IPS DF 6.9 (cell line): ENCODE measurements around the gene GDF15.
"Not testable (repeated sequence)": the region's sequence is repeated elsewhere in the genome, so short reads cannot be mapped to it uniquely, and the experiment has no call there.

ENCODE experiments used
- DNase-seq: peaks from one replicate; pipeline ENCODE4 v3.0.0-alpha.2; 2013; ENCODE audit warnings: low read depth, low spot score
- H3K27ac ChIP-seq: one replicate; pipeline ENCODE4 v1.5.1; 2013; ENCODE audit warnings: low read length, control low read depth
- H3K27me3 ChIP-seq: 2 replicates; pipeline ENCODE4 v1.6.1; 2013; ENCODE audit warnings: mild to moderate bottlenecking, low read length; ENCODE audit not compliant: control insufficient read depth, insufficient read depth
- H3K36me3 ChIP-seq: 2 replicates; pipeline ENCODE4 v1.6.1; 2013; ENCODE audit warnings: low read length; ENCODE audit not compliant: control insufficient read depth, insufficient read depth
- H3K4me1 ChIP-seq: 2 replicates; pipeline ENCODE4 v1.6.1; 2013; ENCODE audit warnings: low read length; ENCODE audit not compliant: control insufficient read depth, insufficient read depth
- H3K4me3 ChIP-seq: 2 replicates; pipeline ENCODE4 v1.5.1; 2013; ENCODE audit warnings: mild to moderate bottlenecking, low read length
- H3K9me3 ChIP-seq: 2 replicates; pipeline ENCODE4 v1.6.1; 2013; ENCODE audit warnings: low read length, inconsistent platforms; ENCODE audit not compliant: control insufficient read depth, insufficient read depth
- WGBS: extraction: QIAGEN DNeasy Blood & Tissue Kit; methylation state at CpG from one replicate; pipeline ENCODE4 v1.1.7; 2013; ENCODE audit warnings: mixed read lengths, missing lambda C conversion rate; ENCODE audit not compliant: insufficient read length, insufficient coverage; 5-methylcytosine and 5-hydroxymethylcytosine counted together

The GDF15 gene

DNA sequence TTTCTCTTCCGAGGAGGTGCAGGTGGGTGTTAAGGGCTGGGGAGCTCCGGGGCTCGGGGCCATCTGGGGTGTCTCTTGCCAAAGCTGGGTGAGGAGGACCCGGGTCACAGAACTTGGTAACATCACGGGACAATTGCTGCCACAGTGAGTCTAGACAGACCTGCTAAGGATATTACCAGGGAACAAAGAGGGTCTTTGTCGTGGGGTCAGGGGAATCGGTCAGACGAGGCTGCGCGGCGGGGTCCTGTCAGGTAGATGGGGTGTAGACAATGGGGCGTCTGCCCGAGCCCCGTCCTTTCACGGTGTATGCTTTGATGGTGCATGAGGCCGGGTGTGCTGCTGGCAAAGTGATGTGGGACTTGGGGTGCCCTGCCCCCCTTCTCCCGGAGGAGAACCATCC is 37.8 kb upstream of the GDF15 start:
- Histone ChIP-seq H3K4me1 (peaks cover 3% of the 10 kb centered on the region; the same call in 1 of the 2 replicates), H3K36me3 (no peaks in the 10 kb centered on the region), H3K9me3 (no peaks in the 10 kb centered on the region), H3K27me3 (no peaks in the 10 kb centered on the region), H3K27ac (no peak overlapping the region), H3K4me3 (no peak overlapping the region)
- DNase-seq: no peak
- no CpG with 5 or more reads among the region's 17 CpGs for WGBS

DNA sequence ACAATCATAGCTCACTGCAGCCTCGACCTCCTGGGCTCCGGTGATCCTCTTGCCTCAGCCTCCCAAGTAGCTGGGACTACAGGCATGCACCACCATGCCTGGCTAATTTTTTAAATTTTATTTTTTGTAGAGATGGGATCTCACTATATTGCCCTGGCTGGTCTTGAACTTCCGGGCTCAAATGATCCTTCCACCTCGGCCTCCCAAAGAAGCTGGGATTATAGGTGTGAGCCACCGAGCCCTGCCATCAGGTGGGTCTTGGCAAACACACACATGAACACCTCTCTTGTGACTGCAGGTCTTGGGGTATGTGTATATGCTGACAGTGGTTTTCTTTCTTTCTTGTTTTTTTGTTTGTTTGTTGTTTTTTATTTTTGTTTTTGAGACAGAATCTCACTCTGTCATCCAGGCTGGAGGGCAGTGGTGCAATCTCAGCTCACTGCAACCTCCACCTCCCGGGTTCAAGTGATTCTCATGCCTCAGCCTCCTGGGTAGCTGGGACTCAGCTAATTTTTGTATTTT is 37.1 kb upstream of the GDF15 start:
- H3K36me3 ChIP-seq, H3K27me3 ChIP-seq, H3K4me3 ChIP-seq, DNase-seq, H3K9me3 ChIP-seq, H3K4me1 ChIP-seq, H3K27ac ChIP-seq: not testable (repeated sequence)
- WGBS: no CpG with 5 or more reads among the region's 6 CpGs

DNA sequence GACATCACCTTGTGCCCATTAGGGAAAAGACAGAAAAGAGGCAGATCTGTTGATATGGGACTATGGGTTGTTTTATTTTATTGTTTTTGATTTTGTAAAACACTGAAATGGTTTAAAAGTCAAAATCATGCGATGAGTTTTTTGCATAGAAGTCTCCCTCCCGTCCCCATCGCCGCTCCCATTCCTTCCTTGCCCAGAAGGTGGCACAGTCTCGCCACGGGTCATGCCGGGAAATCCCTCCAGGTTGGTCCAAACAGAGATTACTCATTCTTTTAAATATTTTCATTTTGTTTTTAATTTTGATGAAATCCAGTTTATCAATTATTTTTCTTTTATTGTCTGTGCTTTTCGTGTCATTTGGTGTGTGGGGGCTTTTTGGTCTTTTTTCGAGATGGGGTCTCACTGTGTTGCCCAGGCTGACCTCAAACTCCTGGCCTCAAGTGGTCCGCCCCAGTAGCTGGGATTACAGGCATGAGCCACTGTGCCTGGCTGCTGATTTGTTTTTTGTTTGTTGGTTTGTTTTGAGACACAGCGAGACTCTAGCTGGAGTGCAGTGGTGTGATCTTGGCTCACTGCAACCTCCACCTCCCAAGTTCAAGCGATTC is 36.3 kb upstream of the GDF15 start:
- Histone ChIP-seq H3K9me3 (no peaks in the 10 kb centered on the region), H3K4me3 (no peak overlapping the region), H3K36me3 (no peaks in the 10 kb centered on the region), H3K27me3 (no peaks in the 10 kb centered on the region), H3K27ac (no peak overlapping the region), H3K4me1 (peaks cover 3% of the 10 kb centered on the region; the same call in 1 of the 2 replicates)
- DNase-seq: no peak
- WGBS: 100% methylated on average over 1 of the region's 12 CpGs

DNA sequence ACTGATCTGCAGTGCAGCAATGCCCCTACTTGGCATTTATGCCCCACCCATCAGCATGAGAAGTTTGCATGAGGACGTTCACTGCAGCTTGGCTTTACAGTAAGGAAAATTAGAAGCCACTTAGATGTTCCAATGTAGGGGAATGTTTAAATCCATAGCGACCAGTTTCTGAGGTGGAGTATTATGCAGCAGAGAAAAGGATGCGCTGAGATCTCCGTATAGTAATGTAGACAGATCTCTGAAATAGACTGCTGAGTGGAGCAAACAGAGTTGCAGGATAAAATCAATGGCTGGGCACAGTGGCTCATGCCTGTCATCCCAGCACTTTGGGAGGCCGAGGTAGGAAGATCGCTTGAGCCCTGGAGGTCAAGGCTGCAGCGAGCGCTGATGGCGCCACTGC is 35.5 kb upstream of the GDF15 start:
- no peak for DNase-seq
- no peaks in the 10 kb centered on the region for H3K27me3 ChIP-seq
- no peak overlapping the region for H3K4me3 ChIP-seq
- WGBS: no CpG with 5 or more reads among the region's 9 CpGs
- 0 out of 2 replicates have a peak, but pooled peaks cover 2% of the 10 kb centered on the region for H3K4me1 ChIP-seq
- H3K27ac ChIP-seq: no peak overlapping the region
- no peaks in the 10 kb centered on the region for H3K36me3 ChIP-seq
- H3K9me3 ChIP-seq: no peaks in the 10 kb centered on the region

DNA sequence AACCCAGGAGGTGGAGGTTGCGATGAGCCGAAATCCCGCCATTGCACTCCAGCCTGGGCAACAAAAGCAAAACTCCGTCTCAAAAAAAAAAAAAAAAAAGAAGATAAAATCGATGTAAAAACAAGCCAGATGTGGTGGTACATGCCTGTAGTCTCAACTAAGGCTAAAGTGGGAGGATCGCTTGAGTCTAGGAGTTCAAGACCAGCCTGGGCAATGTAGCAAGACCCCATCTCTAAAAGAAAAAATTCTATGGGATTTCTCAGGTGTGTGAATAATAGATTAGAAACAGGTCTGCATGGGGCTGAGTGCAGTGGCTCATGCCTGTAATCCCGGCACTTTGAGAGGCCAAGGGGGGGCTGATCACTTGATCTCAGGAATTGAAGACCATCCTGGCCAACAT is 34.4 kb upstream of the GDF15 start:
- H3K36me3 ChIP-seq: no peaks in the 10 kb centered on the region; the same call in 1 of the 2 replicates
- no peak overlapping the region for H3K4me3 ChIP-seq
- no peaks in the 10 kb centered on the region for H3K4me1 ChIP-seq
- no CpG with 5 or more reads among the region's 7 CpGs for WGBS
- no peak for DNase-seq
- no peaks in the 10 kb centered on the region for H3K9me3 ChIP-seq
- H3K27me3 ChIP-seq: no peaks in the 10 kb centered on the region
- H3K27ac ChIP-seq: no peak overlapping the region

DNA sequence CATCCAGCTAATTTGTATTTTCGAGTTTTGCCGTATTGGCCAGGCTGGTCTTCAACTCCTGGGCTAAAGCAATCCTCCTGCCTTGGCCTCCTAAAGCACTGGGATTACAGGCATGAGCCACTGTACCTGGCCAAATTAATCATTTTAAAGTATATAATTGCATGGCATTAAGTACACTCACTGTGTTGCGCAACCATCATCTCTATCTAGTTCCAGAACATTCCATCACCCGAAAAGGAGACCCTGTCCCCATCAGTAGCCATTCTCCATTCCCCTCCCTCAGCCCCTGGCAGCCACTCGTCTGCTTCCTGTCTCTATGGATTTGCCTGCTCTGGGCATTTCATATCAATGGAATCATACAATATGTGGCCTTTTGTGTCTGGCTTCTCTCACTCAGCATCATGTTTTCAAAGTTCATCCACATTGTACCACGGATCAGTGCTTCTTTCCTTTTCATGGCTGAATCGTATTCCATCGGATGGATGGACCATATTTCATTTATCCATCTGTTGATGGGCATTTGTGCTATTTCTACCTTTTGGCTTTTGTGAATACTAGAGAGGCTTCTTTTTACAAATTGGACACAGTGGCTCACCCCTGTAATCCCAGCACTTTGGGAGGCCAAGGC is 32.5 kb upstream of the GDF15 start:
- Histone ChIP-seq H3K36me3 (peaks cover 5% of the 10 kb centered on the region; the same call in 1 of the 2 replicates), H3K4me3 (no peak overlapping the region), H3K27ac (no peak overlapping the region), H3K9me3 (no peaks in the 10 kb centered on the region), H3K4me1 (no peaks in the 10 kb centered on the region), H3K27me3 (no peaks in the 10 kb centered on the region)
- no CpG with 5 or more reads among the region's 8 CpGs for WGBS
- DNase-seq: no peak

DNA sequence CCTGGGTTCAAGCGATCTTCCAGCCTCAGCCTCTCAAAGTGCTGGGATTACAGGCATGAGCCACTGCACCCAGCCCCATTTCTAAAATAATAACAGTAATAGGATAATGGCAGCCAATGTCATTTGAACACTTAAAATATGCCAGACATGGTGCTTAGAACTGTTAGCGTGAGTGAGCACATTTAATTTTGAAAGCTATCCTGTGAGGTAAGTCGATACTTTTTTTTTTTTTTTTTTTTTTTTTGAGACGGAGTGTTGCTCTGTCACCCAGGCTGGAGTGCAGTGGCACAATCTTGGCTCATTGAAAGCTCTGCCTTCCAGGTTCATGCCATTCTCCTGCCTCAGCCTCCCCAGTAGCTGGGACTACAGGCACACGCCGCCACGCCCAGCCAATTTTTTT is 31.2 kb upstream of the GDF15 start:
- H3K4me3 ChIP-seq, H3K27me3 ChIP-seq, H3K4me1 ChIP-seq, H3K36me3 ChIP-seq, H3K27ac ChIP-seq, DNase-seq, H3K9me3 ChIP-seq: not testable (repeated sequence)
- no CpG with 5 or more reads among the region's 7 CpGs for WGBS

DNA sequence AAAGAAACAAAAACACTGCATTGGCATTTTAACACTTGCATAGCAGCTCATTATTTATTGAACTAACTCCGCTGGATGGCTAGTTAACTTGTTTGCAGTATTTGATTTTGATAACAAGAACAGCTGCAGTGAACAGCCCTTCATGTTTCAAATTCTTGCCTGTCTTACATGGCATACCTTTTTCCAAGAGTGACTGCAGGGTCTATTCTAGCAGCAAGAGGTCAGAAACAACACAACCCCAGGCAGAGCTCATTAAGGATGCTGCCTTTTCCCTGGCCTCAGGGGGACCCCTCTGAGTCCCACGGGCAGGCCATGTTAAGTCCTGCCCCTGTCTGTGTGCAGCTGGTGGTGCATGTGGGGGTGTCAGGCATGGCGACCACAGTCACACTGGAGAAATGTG is 28.9 kb upstream of the GDF15 start:
- Histone ChIP-seq H3K9me3 (no peaks in the 10 kb centered on the region), H3K4me1 (no peaks in the 10 kb centered on the region), H3K27me3 (no peaks in the 10 kb centered on the region), H3K27ac (no peak overlapping the region), H3K36me3 (peaks cover 5% of the 10 kb centered on the region; the same call in 1 of the 2 replicates), H3K4me3 (no peak overlapping the region)
- DNase-seq: no peak
- WGBS: no CpG with 5 or more reads among the region's 3 CpGs

DNA sequence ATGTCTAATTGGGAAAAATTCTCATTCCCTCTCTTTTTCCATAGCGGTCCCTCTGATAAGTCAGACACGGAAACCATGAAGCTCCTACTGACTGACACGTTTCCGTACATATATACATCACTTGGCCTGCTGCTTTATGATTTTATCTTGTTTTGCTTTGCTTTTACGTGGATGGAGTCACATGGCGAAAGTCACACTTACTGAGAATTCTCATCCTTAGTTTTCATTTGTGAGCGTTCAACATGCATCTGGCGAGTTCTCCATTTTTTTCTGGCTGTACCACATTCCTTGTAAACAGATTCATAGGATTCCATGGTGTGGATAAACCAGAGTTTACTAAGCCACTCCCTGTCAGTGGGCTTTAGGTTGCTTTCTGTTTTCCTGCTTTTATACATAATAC is 24.3 kb upstream of the GDF15 start:
- no peaks in the 10 kb centered on the region for H3K27me3 ChIP-seq
- no peak overlapping the region for H3K4me3 ChIP-seq
- no CpG with 5 or more reads among the region's 8 CpGs for WGBS
- H3K27ac ChIP-seq: no peak overlapping the region
- DNase-seq: no peak
- H3K36me3 ChIP-seq: peaks cover 5% of the 10 kb centered on the region
- no peaks in the 10 kb centered on the region for H3K9me3 ChIP-seq
- H3K4me1 ChIP-seq: peaks cover 5% of the 10 kb centered on the region; the same call in 1 of the 2 replicates

DNA sequence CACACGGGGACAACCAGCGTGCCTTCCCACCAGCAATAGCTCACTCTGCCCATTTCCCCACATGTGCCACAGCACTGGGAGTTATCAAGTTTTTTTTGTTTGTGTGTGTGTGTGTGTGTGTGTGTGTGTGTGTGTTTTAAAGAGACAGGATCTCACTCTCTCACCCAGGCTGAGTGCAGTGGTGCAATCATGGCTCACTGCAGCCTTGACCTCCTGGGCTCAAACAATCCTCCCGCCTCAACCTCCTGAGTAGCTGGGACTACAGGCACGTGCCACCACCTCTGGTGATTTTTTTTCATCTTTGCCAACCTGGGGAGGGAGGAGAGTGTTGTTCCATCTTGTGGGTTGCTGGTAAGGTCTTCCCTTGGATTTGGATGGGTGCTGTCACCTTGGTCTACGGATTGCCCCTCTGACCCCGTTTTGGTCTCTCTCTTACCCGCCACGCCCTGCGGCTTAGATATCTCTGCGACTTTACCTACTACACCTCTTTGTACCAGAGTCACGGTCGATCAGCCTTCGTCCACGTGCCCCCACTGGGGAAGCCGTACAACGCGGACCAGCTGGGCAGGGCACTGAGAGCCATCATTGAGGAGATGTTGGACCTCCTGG is 22.9 kb upstream of the GDF15 start:
- Histone ChIP-seq H3K27me3 (no peaks in the 10 kb centered on the region), H3K9me3 (no peaks in the 10 kb centered on the region), H3K27ac (no peak overlapping the region), H3K36me3 (no peaks in the 10 kb centered on the region; the same call in 1 of the 2 replicates), H3K4me3 (no peak overlapping the region), H3K4me1 (peaks cover 5% of the 10 kb centered on the region; the same call in 1 of the 2 replicates)
- DNase-seq: no peak
- no CpG with 5 or more reads among the region's 17 CpGs for WGBS
